Thyroid gland (tissue), 4 donors: Measurements from ENCODE around the gene TPRG1. TPM values are rescaled to one million over a fixed set of nuclear protein-coding genes. Genes with fewer than 3 reads are reported as not detected.

Experiments
- DNase-seq, 2 donors: peaks; one replicate each; pipeline ENCODE4 v3.0.0-alpha.2; 2019
- H3K27ac ChIP-seq, 3 donors: fragments of 200-600 bp; sonication (generic); 1 replicate in 2 of 3; 2 replicates in 1 of 3; pipeline ENCODE4 v1.5.1; 2016 to 2019; ENCODE audit warnings: mild to moderate bottlenecking in 1 of 3, moderate library complexity in 1 of 3
- H3K27me3 ChIP-seq: fragments of 200-600 bp; sonication (generic); one replicate; pipeline ENCODE4 v1.5.1; 2019
- H3K36me3 ChIP-seq, 2 donors: fragments of 200-600 bp; sonication (generic); one replicate each; pipeline ENCODE4 v1.5.1; 2016 to 2019
- H3K4me1 ChIP-seq, 2 donors: fragments of 200-600 bp; sonication (generic); one replicate each; pipeline ENCODE4 v1.5.1; 2017 to 2019
- H3K4me3 ChIP-seq, 3 donors: fragments of 200-600 bp; sonication (generic); replicated peaks in 1 of 3; 1 replicate in 2 of 3; 2 replicates in 1 of 3; pipeline ENCODE4 v1.5.1; 2016; ENCODE audit warnings: mild to moderate bottlenecking in 1 of 3
- H3K9me3 ChIP-seq: fragments of 200-600 bp; sonication (generic); one replicate; pipeline ENCODE4 v1.5.1; 2017
- CTCF ChIP-seq, 6 experiments: fragments of 200-600 bp in 3 of 6; fragments of 450-650 bp in 3 of 6; sonication (generic) in 3 of 6; IDR thresholded peaks; one replicate each; pipeline ENCODE4 v1.5.1; 2016 to 2019; ENCODE audit warnings: antibody characterized with exemption in 6 of 6, mild to moderate bottlenecking in 2 of 6, inconsistent platforms in 1 of 6, moderate library complexity in 1 of 6
- POLR2A ChIP-seq, 2 donors: fragments of 450-650 bp; IDR thresholded peaks; one replicate each; pipeline ENCODE4 v1.6.1; 2017; ENCODE audit warnings: antibody characterized with exemption in 2 of 2, mild to moderate bottlenecking in 2 of 2, moderate library complexity in 1 of 2
- WGBS, 2 donors: methylation state at CpG; one replicate each; pipeline ENCODE4 v1.1.5; 2017; 5-methylcytosine and 5-hydroxymethylcytosine counted together
- intact Hi-C: fragments of 100-400 bp; cut with DNase I; formaldehyde crosslinking; loops from one replicate; pipeline ENCODE4 v1.15.1; 2023
- total RNA-seq, 4 donors: library from RNA; depleted of rRNA; stranded (reverse); fragments of >200 nt; gene quantifications; one replicate each; pipeline ENCODE4 v1.2.3, GENCODE V29; 2016

Gene TPRG1
- total RNA-seq, 4 donors from 2014 or later, result 2.0 to 10.5 (median 5.7) TPM

GRCh38 chr3:189160519-189161309 is 11.1 kb upstream of the TPRG1 start:
- no peaks in the 10 kb centered on the region for H3K4me1 ChIP-seq
- 87 to 88% methylated on average over 8 of the region's 8 CpGs for whole genome bisulfite sequencing, 2 donors
- TF ChIP-seq CTCF (IDR thresholded peaks at IDR 0.05) (no peak), POLR2A (IDR thresholded peaks at IDR 0.05) (no peak)
- no peak for DNase-seq
- no peak overlapping the region for H3K4me3 ChIP-seq
- H3K9me3 ChIP-seq, result no peaks in the 10 kb centered on the region
- intact Hi-C loops, result no loop called here
- H3K36me3 ChIP-seq, result no peaks in the 10 kb centered on the region
- H3K27me3 ChIP-seq, result no peaks in the 10 kb centered on the region
- no peak overlapping the region for H3K27ac ChIP-seq

GRCh38 chr3:189165092-189165612 is 6.6 kb upstream of the TPRG1 start:
- no peaks in the 10 kb centered on the region for H3K27me3 ChIP-seq
- no peaks in the 10 kb centered on the region for H3K9me3 ChIP-seq
- H3K36me3 ChIP-seq, result no peaks in the 10 kb centered on the region
- no peak overlapping the region for H3K27ac ChIP-seq
- TF ChIP-seq CTCF (IDR thresholded peaks at IDR 0.05), result no peak
- intact Hi-C loops, result no loop called here
- no peak for DNase-seq
- H3K4me3 ChIP-seq, result no peak overlapping the region
- peaks cover 0 to 9% of the 10 kb centered on the region in 2 donors for H3K4me1 ChIP-seq
- WGBS, 2 donors, result 89 to 97% methylated on average over 5 to 6 of the region's 6 CpGs

- TF ChIP-seq CTCF (IDR thresholded peaks at IDR 0.05), result no peak
- TF ChIP-seq POLR2A (IDR thresholded peaks at IDR 0.05), result no peak
- Histone ChIP-seq H3K36me3 (no peaks in the 10 kb centered on the region), H3K27me3 (no peaks in the 10 kb centered on the region), H3K4me1 (peaks cover 0 to 9% of the 10 kb centered on the region in 2 donors), H3K9me3 (no peaks in the 10 kb centered on the region), H3K27ac (no peak overlapping the region), H3K4me3 (no peak overlapping the region)
- intact Hi-C loops, result no loop called here
- 61 to 71% methylated on average over 5 of the region's 5 CpGs for WGBS, 2 donors
- no peak for DNase-seq
Observed at GRCh38 chr3:189166321-189166720, 5.5 kb upstream of the TPRG1 start.

GRCh38 chr3:189167027-189167766 is 4.6 kb upstream of the TPRG1 start:
- TF ChIP-seq CTCF (IDR thresholded peaks at IDR 0.05) (no peak), POLR2A (IDR thresholded peaks at IDR 0.05) (no peak)
- 67% methylated on average over 5 of the region's 5 CpGs for WGBS, 2 donors
- Histone ChIP-seq H3K27me3 (no peaks in the 10 kb centered on the region), H3K4me3 (no peak overlapping the region), H3K4me1 (peaks cover 0 to 9% of the 10 kb centered on the region in 2 donors), H3K27ac (no peak overlapping the region), H3K9me3 (no peaks in the 10 kb centered on the region), H3K36me3 (no peaks in the 10 kb centered on the region)
- intact Hi-C loops, result no loop called here
- DNase-seq, result peak; percentile 51 to 54

DNA sequence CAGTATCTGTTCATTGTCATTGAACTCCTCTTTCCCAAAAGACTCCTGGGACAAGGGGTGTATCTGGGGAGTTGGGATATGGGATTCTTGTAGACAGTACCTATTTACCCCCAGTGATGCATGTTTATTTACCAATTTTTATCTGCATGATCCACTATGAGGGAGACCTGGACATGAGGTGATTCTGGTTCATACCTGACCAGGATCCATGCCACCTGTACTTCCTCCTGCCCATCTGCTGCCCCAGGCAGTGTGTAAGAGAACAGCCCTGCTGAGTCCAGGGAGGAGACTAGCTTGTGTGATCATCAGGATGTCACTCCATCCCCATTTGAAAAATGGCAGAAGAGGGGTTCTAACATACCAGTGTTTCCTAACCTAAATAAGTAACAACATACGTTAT is 3.1 kb upstream of the TPRG1 start:
- H3K27ac ChIP-seq, result no peak overlapping the region
- no peak for TF ChIP-seq CTCF (IDR thresholded peaks at IDR 0.05)
- TF ChIP-seq POLR2A (IDR thresholded peaks at IDR 0.05), result no peak
- no peak overlapping the region for H3K4me3 ChIP-seq
- whole genome bisulfite sequencing, 2 donors, result 100% methylated on average over 1 of the region's 1 CpG
- intact Hi-C loops, result no loop called here
- no peaks in the 10 kb centered on the region for H3K36me3 ChIP-seq
- H3K27me3 ChIP-seq, result no peaks in the 10 kb centered on the region
- peaks cover 0 to 9% of the 10 kb centered on the region in 2 donors for H3K4me1 ChIP-seq
- H3K9me3 ChIP-seq, result no peaks in the 10 kb centered on the region
- no peak for DNase-seq
